ENCODE measurements around the gene TADA2A.

Gene TADA2A

GRCh38 chr17:37490638-37491614, 84.2 kb downstream of the TADA2A start:
- H3K4me3 ChIP-seq (ENCODE audit: low read length, poor library complexity, severe bottlenecking): peak overlapping the region; percentile 89
- 0 out of 2 replicates have a peak, but pooled peaks cover 3% of the 10 kb centered on the region for H3F3A ChIP-seq (ENCODE audit: low read depth)
- H4K20me1 ChIP-seq (ENCODE audit: insufficient read depth, low read length, poor library complexity, severe bottlenecking): peaks cover 21% of the 10 kb centered on the region
- H3K27me3 ChIP-seq (ENCODE audit: insufficient read depth, low read length, poor library complexity, severe bottlenecking): no peaks in the 10 kb centered on the region
- no peaks in the 10 kb centered on the region for H3K36me3 ChIP-seq (ENCODE audit: insufficient read depth, low read length)
- peaks cover 35% of the 10 kb centered on the region for H3K4me1 ChIP-seq (ENCODE audit: insufficient read depth, low read length, poor library complexity, severe bottlenecking)
- peaks cover 52% of the 10 kb centered on the region for H3K79me2 ChIP-seq (ENCODE audit: insufficient read depth, low read length)
- H3K9ac ChIP-seq (ENCODE audit: low read depth, low read length, poor library complexity, severe bottlenecking): peak overlapping the region; percentile 76
- H2AFZ ChIP-seq (ENCODE audit: low read length): peak overlapping the region; percentile 55
- H3K4me2 ChIP-seq (ENCODE audit: low read depth, low read length, poor library complexity, severe bottlenecking): peak overlapping the region; percentile 83
- H3K9me2 ChIP-seq (replicated peaks; ENCODE audit: low read depth, low read length): no peaks in the 10 kb centered on the region
- TF ChIP-seq CTCF (conservative IDR thresholded peaks at IDR 0.05; ENCODE audit: low read length): no peak
- no peak for TF ChIP-seq EZH2phosphoT487 (IDR thresholded peaks at IDR 0.05; ENCODE audit: borderline replicate concordance)
- H3K9me3 ChIP-seq (ENCODE audit: insufficient read depth, low read depth, low read length): no peaks in the 10 kb centered on the region

- peaks cover 61% of the 10 kb centered on the region for H3K79me2 ChIP-seq (ENCODE audit: insufficient read depth, low read length)
- peaks cover 35% of the 10 kb centered on the region for H3K4me1 ChIP-seq (ENCODE audit: insufficient read depth, low read length, poor library complexity, severe bottlenecking)
- no peak for TF ChIP-seq EZH2phosphoT487 (IDR thresholded peaks at IDR 0.05; ENCODE audit: borderline replicate concordance)
- no peak for TF ChIP-seq CTCF (conservative IDR thresholded peaks at IDR 0.05; ENCODE audit: low read length)
- peaks cover 21% of the 10 kb centered on the region for H4K20me1 ChIP-seq (ENCODE audit: insufficient read depth, low read length, poor library complexity, severe bottlenecking)
- H3K9me2 ChIP-seq (replicated peaks; ENCODE audit: low read depth, low read length): no peaks in the 10 kb centered on the region
- H3K4me3 ChIP-seq (ENCODE audit: low read length, poor library complexity, severe bottlenecking): peak overlapping the region; percentile 89
- no peaks in the 10 kb centered on the region for H3F3A ChIP-seq (ENCODE audit: low read depth)
- no peak overlapping the region for H2AFZ ChIP-seq (ENCODE audit: low read length)
- no peaks in the 10 kb centered on the region for H3K27me3 ChIP-seq (ENCODE audit: insufficient read depth, low read length, poor library complexity, severe bottlenecking)
- H3K36me3 ChIP-seq (ENCODE audit: insufficient read depth, low read length): no peaks in the 10 kb centered on the region
- H3K4me2 ChIP-seq (ENCODE audit: low read depth, low read length, poor library complexity, severe bottlenecking): peak overlapping the region; percentile 83
- H3K9me3 ChIP-seq (ENCODE audit: insufficient read depth, low read depth, low read length): no peaks in the 10 kb centered on the region
- peak overlapping the region; percentile 76 for H3K9ac ChIP-seq (ENCODE audit: low read depth, low read length, poor library complexity, severe bottlenecking)
Observed at GRCh38 chr17:37492167-37492566, 85.5 kb downstream of the TADA2A start.

GRCh38 chr17:37493249-37494027, 86.8 kb downstream of the TADA2A start:
- H3K4me2 ChIP-seq (ENCODE audit: low read depth, low read length, poor library complexity, severe bottlenecking): peak overlapping the region; percentile 83
- peaks cover 71% of the 10 kb centered on the region for H3K79me2 ChIP-seq (ENCODE audit: insufficient read depth, low read length)
- H3K9me3 ChIP-seq (ENCODE audit: insufficient read depth, low read depth, low read length): no peaks in the 10 kb centered on the region
- no peaks in the 10 kb centered on the region for H3F3A ChIP-seq (ENCODE audit: low read depth)
- H3K27me3 ChIP-seq (ENCODE audit: insufficient read depth, low read length, poor library complexity, severe bottlenecking): no peaks in the 10 kb centered on the region
- TF ChIP-seq EZH2phosphoT487 (IDR thresholded peaks at IDR 0.05; ENCODE audit: borderline replicate concordance) (no peak), CTCF (conservative IDR thresholded peaks at IDR 0.05; ENCODE audit: low read length) (no peak)
- H3K9me2 ChIP-seq (replicated peaks; ENCODE audit: low read depth, low read length): no peaks in the 10 kb centered on the region
- H3K36me3 ChIP-seq (ENCODE audit: insufficient read depth, low read length): no peaks in the 10 kb centered on the region
- peak overlapping the region; percentile 89 for H3K4me3 ChIP-seq (ENCODE audit: low read length, poor library complexity, severe bottlenecking)
- H2AFZ ChIP-seq (ENCODE audit: low read length): no peak overlapping the region
- peaks cover 21% of the 10 kb centered on the region for H4K20me1 ChIP-seq (ENCODE audit: insufficient read depth, low read length, poor library complexity, severe bottlenecking)
- H3K4me1 ChIP-seq (ENCODE audit: insufficient read depth, low read length, poor library complexity, severe bottlenecking): peaks cover 31% of the 10 kb centered on the region
- H3K9ac ChIP-seq (ENCODE audit: low read depth, low read length, poor library complexity, severe bottlenecking): no peak overlapping the region

All from Loucy (cell line).